Measurements from ENCODE around the gene CCIN. TPM values are rescaled to one million over a fixed set of nuclear protein-coding genes. Genes with fewer than 3 reads are reported as not detected.

CCIN gene
- total RNA-seq (2022; extraction: Qiagen RNA extraction) = 0.06 TPM in 1 of 5 replicates, not detected in the others

GRCh38 chr9:36169166-36169565 is at the start of gene CCIN:
CCIN (plus strand) TSS chr9:36169388; CDS start chr9:36169503, 115 bp downstream.

GRCh38 chr9:36136272-36136893 is 32.8 kb upstream of the CCIN start, which contains the start of gene GLIPR2:
GLIPR2 (plus strand) TSS chr9:36136733; CDS start chr9:36136779, 46 bp downstream.

GRCh38 chr9:36190388-36191289 is 21.5 kb downstream of the CCIN start, which contains the start of gene CLTA:
CLTA (plus strand) TSS chr9:36190921; CDS start chr9:36191057, 136 bp downstream.

Other genes with a start within 250 kb of the CCIN start
- gene OR2S2, start 211.2 kb upstream of the CCIN start, total RNA-seq (2022; extraction: Qiagen RNA extraction) = not detected in 5 replicates
- 5.5 to 6.3 TPM (median 6.0 TPM) in 5 replicates for gene RECK, start 132.5 kb upstream of the CCIN start, total RNA-seq (2022; extraction: Qiagen RNA extraction)
- gene GLIPR2, start 32.7 kb upstream of the CCIN start, total RNA-seq (2022; extraction: Qiagen RNA extraction) = 7.7 to 9.4 TPM (median 9.1 TPM) in 5 replicates
- 277 to 408 TPM (median 373 TPM) in 5 replicates for gene CLTA, start 21.5 kb downstream of the CCIN start, total RNA-seq (2022; extraction: Qiagen RNA extraction)
- 11.6 to 17.7 TPM (median 14.6 TPM) in 5 replicates for gene GNE, start 89.1 kb downstream of the CCIN start, total RNA-seq (2022; extraction: Qiagen RNA extraction)
- gene RNF38, start 230.9 kb downstream of the CCIN start, total RNA-seq (2022; extraction: Qiagen RNA extraction) = 6.5 to 10.0 TPM (median 8.7 TPM) in 5 replicates